Measurements from ENCODE around the gene ASPN.

The ASPN gene

DNA sequence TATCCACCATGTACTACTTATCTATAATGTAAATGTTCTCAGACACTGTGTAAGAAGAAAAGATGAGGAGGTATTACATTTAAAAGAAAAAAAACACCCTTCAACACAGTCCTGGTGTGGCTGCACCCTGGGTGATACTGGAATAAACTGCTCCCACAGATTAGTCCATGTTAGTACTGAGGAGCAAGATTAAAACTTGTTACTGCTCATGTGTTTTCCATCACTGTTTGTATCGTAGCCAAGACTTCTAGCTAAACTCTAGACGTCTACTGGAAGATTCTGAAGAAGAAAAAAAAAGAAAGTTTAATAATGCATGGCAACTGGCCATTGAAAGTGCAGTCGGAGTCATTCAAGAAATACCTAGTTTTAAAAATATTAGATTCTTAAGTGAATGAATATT is at the start of gene ASPN:
Gene ASPN (minus strand): TSS at position 178 of the 400 bp plus-strand sequence.
- DNase-seq (ENCODE audit: low read depth), result no peak

DNA sequence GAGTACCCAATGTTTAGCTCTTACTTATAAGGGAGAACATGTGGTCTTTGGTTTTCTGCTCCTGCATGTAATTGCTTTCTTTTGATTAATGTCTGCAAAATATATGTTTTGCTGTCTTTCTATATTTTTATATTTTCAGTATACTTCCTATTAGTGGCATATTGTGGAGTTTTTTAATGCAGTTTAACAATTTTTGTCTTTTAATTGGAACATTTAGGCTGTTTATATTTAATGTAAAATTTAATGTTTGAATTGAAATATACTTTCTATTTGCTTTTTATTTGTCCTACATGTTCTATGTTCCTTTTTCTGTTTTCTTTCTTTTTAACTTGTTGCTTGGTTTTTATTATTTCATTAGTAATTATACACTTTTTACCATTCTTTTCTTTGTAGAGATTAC is 48.6 kb upstream of the ASPN start:
- no peak for DNase-seq (ENCODE audit: low read depth)

DNA sequence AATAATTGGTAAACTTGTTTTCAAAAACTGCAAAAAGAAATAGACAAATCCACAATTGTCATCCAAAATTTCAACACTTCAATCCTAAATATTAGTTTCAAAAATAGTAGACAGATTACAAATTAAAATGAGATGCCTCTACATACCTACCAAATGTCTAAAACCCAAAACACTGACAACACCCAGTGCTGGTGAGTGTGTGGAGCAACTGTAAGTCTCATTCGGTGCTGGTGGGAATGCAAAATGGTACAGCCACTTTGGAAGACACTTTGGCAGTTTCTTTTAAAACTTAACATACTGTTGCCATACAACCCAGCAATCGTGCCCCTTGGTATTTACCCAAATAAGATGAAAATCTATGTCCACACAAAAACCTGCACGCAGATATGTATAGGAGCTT is 46.8 kb upstream of the ASPN start:
- DNase-seq (ENCODE audit: low read depth), result no peak

DNA sequence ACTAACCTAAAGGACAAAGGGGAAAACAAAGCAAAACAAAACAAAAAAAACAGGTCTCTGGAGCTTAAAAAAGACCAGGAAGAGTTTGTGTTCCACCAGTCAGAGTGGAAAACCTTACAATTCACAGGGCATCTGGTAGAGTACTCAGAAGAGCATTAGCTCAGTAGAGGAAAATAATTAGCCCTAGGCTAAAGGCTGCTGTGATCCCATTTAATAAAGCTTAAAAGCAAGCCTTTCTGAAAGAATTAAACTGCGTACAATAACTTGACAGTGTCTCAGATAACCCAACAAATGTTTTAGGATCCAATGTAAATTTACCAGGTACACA is 46.2 kb upstream of the ASPN start:
- DNase-seq (ENCODE audit: low read depth), result no peak

DNA sequence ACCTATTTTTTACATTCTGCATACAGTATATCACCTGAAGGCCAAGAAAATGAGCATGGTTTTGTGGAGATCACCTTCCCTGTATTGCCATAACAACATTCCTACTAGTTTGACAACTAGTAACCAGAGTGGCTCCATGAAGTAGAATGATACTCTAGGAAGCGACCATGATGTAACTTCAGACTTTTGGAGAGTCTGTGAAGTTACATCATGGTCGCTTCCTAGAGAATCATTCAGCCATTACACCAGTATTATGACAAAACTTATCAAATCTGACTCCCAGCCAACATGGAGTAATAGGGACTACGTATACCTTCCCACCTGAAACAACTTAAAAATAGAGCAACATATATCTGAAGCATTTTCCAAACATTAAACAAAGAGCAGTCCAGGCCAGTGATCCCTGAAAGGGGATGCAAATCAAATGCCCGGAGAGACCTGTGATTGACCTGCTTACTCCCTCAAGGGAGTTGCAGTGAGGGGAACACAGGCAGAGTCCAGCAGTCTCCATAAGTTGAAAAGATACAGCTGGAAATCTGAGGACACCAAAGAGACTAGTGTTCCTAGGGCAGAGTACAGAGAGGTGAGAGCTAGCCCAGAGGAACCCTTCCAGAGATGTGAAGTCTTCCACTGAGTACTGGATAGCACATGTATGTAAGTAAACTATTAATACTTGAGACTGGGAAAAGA is 45.7 kb upstream of the ASPN start:
- no peak for DNase-seq (ENCODE audit: low read depth)

DNA sequence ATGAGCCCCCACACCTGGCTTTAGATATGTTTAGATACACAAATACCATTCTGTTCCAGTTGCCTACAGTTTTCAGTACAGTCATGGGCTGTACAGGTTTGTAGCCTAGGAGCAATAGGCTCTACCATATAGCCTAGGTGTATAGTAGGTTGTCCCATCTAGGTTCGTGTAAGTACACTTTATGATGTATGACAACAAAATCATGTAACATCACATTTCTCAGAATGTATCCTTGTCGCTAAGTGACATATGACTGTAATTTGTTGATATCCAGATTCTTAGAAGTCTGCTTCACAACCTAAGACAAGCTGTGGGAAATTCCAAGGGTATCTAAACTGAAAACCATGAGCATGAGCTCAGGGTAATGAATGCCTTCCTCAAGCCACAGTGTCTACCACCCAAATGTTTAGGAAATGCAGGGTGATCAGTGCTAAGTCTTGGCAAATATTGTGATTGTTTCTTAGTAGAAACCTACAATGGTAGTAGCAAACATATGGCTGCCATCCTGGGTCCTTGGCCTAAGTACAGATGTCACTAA is 45.1 kb upstream of the ASPN start:
- no peak for DNase-seq (ENCODE audit: low read depth)

DNA sequence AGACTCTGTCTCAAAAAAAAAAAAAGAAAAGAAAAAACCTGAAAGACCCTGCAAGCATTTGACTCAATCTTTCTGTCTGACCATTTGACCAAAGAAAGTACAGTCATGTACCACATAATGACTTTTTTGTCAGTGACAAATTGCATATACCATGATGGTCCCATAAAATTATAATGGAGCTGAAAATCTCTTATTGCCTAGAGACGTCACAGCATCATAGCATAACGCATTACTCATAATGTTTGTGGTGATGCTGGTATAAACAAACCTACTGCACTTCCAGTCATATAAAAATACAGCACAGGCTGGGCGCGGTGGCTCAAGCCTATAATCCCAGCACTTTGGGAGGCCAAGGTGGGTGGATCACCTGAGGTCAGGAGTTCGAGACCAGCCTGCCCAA is 43.0 kb upstream of the ASPN start:
- no peak for DNase-seq (ENCODE audit: low read depth)

DNA sequence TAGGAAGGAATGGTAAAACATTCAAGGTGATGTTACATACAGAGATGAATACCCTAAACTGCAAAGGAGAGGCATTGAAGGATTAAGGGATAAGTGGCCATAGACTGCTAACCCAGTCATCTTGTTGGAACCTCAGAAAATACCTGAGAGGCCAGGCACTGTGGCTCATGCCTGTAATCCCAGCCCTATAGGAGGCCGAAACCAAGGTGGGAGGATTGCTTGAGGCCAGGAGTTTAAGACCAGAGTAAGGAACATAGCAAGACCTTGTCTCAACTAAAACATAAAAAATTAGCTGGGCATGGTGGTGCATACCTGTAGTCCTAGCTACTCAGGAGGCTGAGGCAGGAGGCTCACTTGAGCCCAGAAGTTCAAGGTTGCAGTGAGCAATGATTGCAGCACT is 42.6 kb upstream of the ASPN start:
- DNase-seq (ENCODE audit: low read depth), result no peak

DNA sequence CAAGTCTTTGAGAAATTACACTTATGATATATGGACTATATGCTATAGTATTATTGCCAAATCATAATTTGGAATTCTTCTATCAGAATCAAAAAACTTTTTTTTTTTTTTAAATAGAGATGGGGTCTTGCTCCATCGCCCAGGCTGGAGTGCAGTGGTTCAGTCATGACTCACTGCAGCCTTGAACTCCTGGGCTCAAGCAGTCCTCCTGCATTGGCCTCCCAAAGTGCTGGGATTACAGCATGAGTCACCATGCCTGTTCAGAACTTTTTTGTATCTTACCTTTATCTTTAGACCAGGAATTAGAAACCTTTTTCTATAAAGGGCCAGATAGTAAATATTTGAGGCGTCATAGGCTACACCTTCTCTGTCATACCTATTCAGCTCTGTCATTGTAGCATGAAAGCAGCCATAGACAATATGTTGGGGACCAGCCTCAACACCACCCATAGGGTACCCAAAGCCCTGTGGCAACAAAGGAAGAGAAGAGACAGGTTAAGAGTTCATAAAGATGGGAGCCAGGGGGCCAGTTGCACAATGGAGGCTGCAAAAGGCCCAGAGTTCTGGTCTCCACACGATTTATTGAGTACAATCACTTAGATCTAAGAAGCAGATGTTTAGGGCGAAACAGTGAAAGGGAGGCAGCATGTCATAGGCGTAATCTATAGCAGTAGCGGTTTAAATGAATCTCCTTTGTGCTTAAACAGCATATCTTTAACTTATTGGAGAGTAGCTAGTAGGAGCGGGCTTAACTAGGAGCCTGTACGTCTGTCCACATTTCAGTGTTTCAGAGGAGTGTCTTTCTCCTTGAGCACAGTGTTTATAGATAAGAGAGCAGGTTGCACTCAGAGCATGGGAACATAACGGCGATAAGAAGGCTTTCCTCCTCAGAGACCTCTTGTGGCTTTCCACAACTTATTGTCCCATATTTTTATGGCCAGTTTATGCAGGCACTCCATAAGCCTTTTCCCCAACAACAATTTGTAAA is 41.0 kb upstream of the ASPN start:
- no peak for DNase-seq (ENCODE audit: low read depth)

DNA sequence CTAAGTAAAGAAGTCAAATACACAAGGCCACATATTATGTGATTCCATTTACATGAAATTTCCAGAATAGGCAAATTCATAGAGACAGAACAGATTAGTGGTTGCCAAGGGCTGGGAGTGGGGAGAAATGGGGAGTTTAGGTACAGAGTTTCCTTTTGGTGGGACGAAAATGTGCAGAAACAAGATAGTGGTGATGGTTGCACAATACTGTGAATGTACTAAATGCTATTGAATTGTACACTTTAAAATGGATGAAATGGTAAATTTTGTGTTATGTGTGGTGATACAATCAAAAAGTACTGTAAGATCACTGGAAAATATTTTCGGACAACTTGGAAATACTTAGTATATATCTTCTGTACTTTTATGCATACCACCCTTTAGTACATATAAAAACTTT is 38.5 kb upstream of the ASPN start:
- DNase-seq (ENCODE audit: low read depth), result no peak

DNA sequence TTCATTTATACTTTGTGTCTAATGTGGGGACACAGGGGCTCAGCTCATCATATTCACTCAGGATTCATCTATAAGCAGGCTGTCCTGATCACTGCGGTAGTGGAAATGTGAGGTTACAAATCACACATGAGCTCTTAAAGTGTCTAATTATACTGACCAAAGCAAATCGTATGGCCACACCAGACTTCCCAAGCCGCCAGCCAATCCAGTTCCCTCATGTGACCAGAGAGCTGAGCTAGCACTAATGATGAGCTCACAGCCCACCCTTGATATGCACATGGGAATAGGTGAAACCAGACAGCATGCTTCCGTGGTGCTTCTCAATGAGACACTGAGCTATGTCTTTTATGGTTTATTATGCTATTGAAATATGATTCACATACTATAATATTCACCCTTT is 35.9 kb upstream of the ASPN start:
- no peak for DNase-seq (ENCODE audit: low read depth)

DNA sequence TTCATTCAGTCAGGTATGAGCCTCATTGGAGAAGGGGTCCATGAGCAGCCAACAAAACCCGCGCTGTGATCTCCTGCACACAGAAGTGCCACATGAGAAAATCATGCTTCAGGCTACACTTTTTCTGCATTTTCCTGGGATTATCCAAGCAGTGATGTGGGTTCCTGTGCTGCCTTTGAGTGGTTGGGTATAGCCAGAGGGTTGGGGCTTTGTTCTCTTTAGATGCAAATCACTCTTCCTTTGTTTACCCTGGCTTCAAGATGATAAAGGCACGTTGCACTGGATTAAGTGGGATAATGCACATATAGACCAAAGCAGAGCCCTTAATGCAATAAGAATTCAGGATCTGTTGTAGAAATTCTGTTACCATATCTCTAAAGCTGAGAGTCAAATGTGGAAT is 34.7 kb upstream of the ASPN start:
- no peak for DNase-seq (ENCODE audit: low read depth)

DNA sequence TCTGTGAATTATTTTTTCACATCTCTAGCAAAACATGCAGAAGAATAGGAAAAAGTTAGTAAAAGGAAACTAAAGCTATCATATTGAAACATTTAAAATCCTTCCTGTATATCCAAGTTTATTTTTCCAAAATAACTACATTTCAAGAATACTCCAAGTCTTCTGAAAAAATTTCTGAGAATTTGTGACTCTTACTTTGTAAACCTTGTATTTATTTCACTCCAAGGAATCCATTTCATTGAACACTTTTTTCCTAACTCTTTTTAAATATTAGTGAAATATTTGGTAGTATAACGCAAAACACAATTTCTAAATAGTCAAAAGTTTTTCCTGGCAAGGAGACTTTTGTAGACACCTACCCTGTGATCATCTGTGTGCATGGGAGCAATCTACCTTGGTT is 34.2 kb upstream of the ASPN start:
- no peak for DNase-seq (ENCODE audit: low read depth)

DNA sequence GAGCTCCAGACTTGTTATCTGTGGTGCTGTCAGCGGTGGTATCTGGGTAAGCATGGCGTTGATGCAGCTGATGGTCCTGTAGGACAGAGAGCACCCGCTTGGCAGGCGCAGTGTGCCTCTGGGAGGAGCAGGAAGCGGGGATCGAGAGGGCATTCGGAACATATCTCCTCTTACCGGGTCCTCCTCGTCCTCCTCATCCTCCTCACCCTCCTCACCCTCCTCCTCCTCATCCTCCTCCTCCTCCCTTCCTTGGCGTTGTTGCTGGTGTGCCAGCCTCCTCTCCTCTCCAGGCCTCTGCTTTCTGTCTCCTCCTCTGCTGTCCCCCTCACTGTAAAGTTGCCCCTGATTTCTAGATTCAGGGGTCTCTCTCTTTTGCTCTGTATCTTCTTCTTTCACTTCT is 32.3 kb upstream of the ASPN start:
- DNase-seq (ENCODE audit: low read depth), result no peak

DNA sequence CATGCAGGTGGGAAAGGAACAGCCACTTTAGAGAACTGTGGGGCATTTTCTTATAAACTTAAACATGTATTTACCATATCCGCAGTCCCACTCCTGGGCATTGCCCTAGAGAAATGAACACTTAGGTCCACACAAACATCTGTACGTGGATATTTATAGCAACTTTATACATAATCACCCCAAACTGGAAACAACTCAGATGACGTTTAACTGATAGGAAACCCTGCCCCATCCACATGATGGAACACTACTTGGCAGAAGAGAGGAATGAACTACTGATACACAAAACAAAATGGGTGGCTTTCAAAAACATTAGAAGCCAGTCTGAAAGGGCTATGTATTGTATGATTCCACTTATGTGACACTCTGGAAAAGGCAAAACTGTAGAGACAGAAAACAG is 31.0 kb upstream of the ASPN start:
- DNase-seq (ENCODE audit: low read depth), result no peak

DNA sequence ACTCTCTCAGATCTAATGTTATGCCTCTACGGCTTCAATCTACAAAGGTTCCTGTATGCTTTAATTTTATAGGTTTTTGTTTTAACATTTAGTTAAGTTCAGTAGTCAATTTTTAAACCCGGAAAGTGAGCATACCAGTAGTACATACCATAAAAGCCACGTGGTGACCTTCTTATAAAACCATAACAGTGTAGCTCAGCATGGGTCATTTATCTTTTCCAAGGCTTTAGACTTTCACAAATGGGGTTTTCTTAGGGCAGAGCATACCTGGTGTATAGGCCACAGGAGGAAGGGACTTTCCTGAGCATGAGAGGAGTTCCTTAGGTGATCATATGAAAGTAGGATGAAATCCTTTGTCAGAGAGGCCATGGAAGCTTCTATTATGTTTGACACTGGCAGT is 30.3 kb upstream of the ASPN start:
- no peak for DNase-seq (ENCODE audit: low read depth)

DNA sequence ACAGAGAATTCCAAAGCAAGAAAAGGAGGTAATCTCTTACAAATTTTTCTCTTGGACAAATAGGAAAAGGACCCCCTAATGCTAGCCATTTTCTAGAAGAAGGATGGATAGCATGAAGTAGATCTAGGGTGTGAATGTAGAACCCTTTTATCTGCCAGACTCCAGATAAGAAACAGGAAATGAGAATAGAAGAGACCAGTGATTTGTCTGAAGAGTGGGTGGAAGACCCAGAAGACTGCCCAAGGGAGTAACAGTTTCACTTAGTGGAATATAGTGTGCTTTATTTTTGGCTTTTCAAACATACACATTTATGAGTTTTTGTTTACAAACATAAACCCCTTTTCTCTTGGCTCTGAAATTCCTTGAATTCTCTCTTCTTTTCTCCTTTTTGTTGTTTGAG is 28.4 kb upstream of the ASPN start:
- no peak for DNase-seq (ENCODE audit: low read depth)

DNA sequence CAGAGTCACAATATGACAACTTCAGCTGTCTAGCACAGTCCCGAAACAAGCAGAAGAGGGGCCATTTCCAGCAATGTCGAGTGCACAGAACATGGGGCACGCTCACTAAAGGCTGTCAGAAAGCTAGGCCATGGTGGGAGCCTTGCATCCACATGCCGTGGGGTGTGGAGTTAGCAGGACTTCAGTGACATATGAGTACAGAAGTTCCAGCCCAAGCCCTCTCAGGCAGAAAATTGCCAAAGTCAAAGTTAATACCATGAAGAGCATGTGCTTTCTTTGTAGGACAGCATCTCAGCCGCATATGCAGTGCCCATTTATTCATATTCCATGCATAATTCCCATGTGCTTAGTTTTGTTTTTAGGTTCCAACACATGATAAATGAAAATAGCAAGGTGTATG is 26.7 kb upstream of the ASPN start:
- DNase-seq (ENCODE audit: low read depth), result no peak

DNA sequence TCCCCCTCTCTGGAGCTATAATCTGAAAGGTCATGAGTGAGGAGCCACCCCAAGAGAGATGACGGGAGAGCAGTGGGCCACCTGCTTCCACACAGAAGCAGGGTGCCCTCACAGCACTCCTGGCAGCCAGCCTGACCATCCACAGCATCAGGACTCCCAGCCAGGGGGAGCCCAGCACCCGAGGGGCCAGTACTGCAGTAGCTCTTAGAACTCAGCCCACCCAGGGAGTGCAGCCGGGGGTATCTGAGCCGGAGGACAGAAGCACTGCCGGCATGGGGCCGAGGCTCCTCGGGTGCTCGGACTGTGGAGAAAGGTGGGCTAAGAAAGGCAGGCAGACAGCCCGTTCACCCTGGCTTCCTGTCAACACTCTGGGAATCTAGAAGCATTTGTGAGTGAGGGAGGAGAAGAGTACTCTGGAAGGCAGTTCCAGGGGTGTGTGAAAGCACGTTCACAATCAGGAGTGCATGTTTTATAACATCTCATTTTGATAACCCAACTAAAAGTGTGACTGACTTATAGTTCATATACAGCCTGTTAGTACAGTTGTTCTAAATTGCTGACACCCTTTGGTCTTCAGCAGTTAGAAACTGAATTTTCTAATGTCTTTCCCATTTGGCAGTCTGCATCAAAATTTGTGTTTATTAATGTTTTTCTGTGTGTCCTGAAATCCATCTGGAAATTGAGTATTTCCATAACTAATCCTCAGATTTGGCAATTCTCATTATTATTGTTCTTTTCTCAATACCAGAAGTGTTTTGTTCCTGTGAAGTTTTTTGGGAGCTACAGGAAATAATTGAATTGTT is 25.9 kb upstream of the ASPN start:
- DNase-seq (ENCODE audit: low read depth), result no peak

DNA sequence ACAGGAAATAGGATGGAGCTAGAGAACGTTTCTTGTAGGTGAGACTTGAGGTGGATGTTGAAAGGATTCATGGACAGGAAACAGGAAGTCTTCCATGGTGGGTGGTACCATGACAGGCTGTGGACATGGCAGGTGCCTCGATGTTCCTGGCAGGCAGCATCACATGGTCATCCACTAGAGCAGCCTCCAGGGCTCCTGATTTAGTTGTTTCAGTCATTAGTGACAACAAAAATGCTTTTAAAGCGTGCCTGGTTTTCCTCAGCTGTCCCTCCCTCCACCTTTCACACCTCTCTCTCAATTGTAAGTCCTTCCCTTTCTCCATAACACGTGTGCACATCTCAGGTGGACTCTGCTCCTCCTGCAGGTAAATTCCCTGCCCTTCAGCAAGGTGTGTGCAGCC is 25.2 kb upstream of the ASPN start:
- no peak for DNase-seq (ENCODE audit: low read depth)

DNA sequence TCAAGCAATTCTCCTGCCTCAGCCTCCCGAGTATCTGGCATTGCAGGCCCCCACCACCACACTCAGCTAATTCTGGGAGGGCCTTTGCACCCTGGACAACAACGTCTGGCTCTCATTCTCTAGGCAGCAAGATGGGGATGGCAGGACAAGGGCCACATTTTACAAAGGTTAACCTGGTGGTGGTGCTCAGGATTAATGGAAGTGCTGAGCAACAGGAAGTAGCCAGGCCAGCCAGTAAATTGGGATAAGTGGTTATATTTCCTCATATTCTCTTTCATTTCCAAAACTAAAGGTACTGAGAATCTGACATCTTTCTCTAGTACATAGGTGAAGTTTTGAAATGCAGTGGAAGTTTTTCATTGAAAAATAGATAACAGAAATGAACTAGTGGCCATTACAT is 24.7 kb upstream of the ASPN start:
- DNase-seq (ENCODE audit: low read depth), result no peak

DNA sequence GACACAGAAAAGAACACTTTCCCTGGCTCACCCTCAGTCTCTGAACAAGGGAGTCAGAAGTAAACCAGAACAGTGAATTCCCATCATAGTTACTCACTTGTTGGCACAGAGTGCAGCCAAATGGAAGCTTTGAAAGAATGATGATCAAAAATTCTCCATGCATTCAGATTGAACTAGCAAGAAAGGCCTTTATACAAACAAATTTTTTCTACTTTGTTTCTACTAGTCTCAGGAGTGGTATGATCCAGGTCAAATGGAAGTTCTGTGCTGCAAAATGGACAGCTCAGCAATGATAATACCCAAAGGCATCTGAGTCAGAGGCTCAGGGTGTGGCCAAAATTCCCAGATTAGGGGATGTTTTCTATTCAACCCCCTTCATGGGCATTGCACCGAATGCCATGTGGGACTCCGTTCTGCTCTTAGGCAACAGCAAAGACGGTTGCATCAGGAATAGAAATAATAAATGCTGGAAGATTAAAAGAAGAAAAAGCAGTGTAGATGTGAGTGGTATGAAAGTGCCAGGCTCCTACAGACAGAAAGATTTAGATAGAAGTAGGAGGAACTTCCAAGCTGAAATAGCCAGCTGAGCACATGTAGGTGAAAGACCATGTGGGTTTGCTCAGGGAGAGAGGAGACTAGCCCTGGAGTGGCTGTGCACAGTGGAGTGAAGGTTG is 24.0 kb upstream of the ASPN start:
- no peak for DNase-seq (ENCODE audit: low read depth)
